ENCODE measurements around the gene PTPRF.

The PTPRF gene

GRCh38 chr1:43582162-43582566 lies 51.5 kb downstream of the PTPRF start:
- no peaks in the 10 kb centered on the region for H3K36me3 Mint-ChIP-seq
- DNase-seq (ENCODE audit: low spot score in 2 of 2) (no peak), ATAC-seq (ENCODE audit: low read depth) (no peak)
- H3K4me1 Mint-ChIP-seq = no peaks in the 10 kb centered on the region
- no peak overlapping the region for H3K27ac Mint-ChIP-seq
- no peaks in the 10 kb centered on the region for H3K27me3 Mint-ChIP-seq
- H3K4me3 Mint-ChIP-seq = no peak overlapping the region
- no peaks in the 10 kb centered on the region for H3K9me3 Mint-ChIP-seq

GRCh38 chr1:43583058-43583457 lies 52.4 kb downstream of the PTPRF start:
- ATAC-seq (ENCODE audit: low read depth) (no peak), DNase-seq (ENCODE audit: low spot score in 2 of 2) (no peak)
- H3K27ac Mint-ChIP-seq = no peak overlapping the region
- H3K4me1 Mint-ChIP-seq = no peaks in the 10 kb centered on the region
- no peaks in the 10 kb centered on the region for H3K9me3 Mint-ChIP-seq
- no peaks in the 10 kb centered on the region for H3K36me3 Mint-ChIP-seq
- H3K27me3 Mint-ChIP-seq = no peaks in the 10 kb centered on the region
- H3K4me3 Mint-ChIP-seq = no peak overlapping the region

GRCh38 chr1:43584204-43584603 lies 53.5 kb downstream of the PTPRF start:
- Mint-ChIP-seq H3K9me3 (no peaks in the 10 kb centered on the region), H3K4me3 (no peak overlapping the region), H3K27me3 (no peaks in the 10 kb centered on the region), H3K4me1 (no peaks in the 10 kb centered on the region), H3K27ac (no peak overlapping the region), H3K36me3 (no peaks in the 10 kb centered on the region)
- no peak for ATAC-seq (ENCODE audit: low read depth)
- no peak for DNase-seq (ENCODE audit: low spot score in 2 of 2)

- no peak for ATAC-seq (ENCODE audit: low read depth)
- Mint-ChIP-seq H3K36me3 (no peaks in the 10 kb centered on the region), H3K9me3 (no peaks in the 10 kb centered on the region), H3K4me3 (no peak overlapping the region), H3K27ac (no peak overlapping the region), H3K27me3 (no peaks in the 10 kb centered on the region), H3K4me1 (no peaks in the 10 kb centered on the region)
- no peak for DNase-seq (ENCODE audit: low spot score in 2 of 2)
These were observed 54.9 kb downstream of the PTPRF start for GRCh38 chr1:43585557-43585956.

- ATAC-seq (ENCODE audit: low read depth) (no peak), DNase-seq (ENCODE audit: low spot score in 2 of 2) (no peak)
- no peaks in the 10 kb centered on the region for H3K36me3 Mint-ChIP-seq
- no peaks in the 10 kb centered on the region for H3K4me1 Mint-ChIP-seq
- H3K27ac Mint-ChIP-seq = no peak overlapping the region
- no peaks in the 10 kb centered on the region for H3K27me3 Mint-ChIP-seq
- H3K9me3 Mint-ChIP-seq = no peaks in the 10 kb centered on the region
- no peak overlapping the region for H3K4me3 Mint-ChIP-seq
These were observed 55.6 kb downstream of the PTPRF start for GRCh38 chr1:43586136-43586731.

- DNase-seq (ENCODE audit: low spot score in 2 of 2) (no peak), ATAC-seq (ENCODE audit: low read depth) (no peak)
- Mint-ChIP-seq H3K36me3 (no peaks in the 10 kb centered on the region), H3K27ac (no peak overlapping the region), H3K27me3 (no peaks in the 10 kb centered on the region), H3K9me3 (no peaks in the 10 kb centered on the region), H3K4me1 (no peaks in the 10 kb centered on the region), H3K4me3 (no peak overlapping the region)
These were observed 56.3 kb downstream of the PTPRF start for GRCh38 chr1:43587001-43587400.

GRCh38 chr1:43587594-43587993 lies 56.9 kb downstream of the PTPRF start:
- Mint-ChIP-seq H3K4me3 (no peak overlapping the region), H3K36me3 (no peaks in the 10 kb centered on the region), H3K27me3 (no peaks in the 10 kb centered on the region), H3K4me1 (no peaks in the 10 kb centered on the region), H3K27ac (no peak overlapping the region), H3K9me3 (no peaks in the 10 kb centered on the region)
- ATAC-seq (ENCODE audit: low read depth) = no peak
- DNase-seq (ENCODE audit: low spot score in 2 of 2) = no peak

- Mint-ChIP-seq H3K4me3 (no peak overlapping the region), H3K27ac (no peak overlapping the region), H3K4me1 (no peaks in the 10 kb centered on the region), H3K36me3 (no peaks in the 10 kb centered on the region), H3K27me3 (peaks cover 4% of the 10 kb centered on the region), H3K9me3 (no peaks in the 10 kb centered on the region)
- no peak for ATAC-seq (ENCODE audit: low read depth)
- DNase-seq (ENCODE audit: low spot score in 2 of 2) = no peak
These were observed 57.9 kb downstream of the PTPRF start for GRCh38 chr1:43588592-43588991.

GRCh38 chr1:43590388-43590925 lies 59.8 kb downstream of the PTPRF start:
- ATAC-seq (ENCODE audit: low read depth) (no peak), DNase-seq (ENCODE audit: low spot score in 2 of 2) (no peak)
- Mint-ChIP-seq H3K9me3 (no peaks in the 10 kb centered on the region), H3K27ac (no peak overlapping the region), H3K4me3 (no peak overlapping the region), H3K27me3 (peaks cover 5% of the 10 kb centered on the region), H3K4me1 (no peaks in the 10 kb centered on the region), H3K36me3 (no peaks in the 10 kb centered on the region)

- H3K4me3 Mint-ChIP-seq = no peak overlapping the region
- ATAC-seq (ENCODE audit: low read depth) (no peak), DNase-seq (ENCODE audit: low spot score in 2 of 2) (no peak)
- H3K36me3 Mint-ChIP-seq = no peaks in the 10 kb centered on the region
- no peaks in the 10 kb centered on the region for H3K4me1 Mint-ChIP-seq
- H3K27me3 Mint-ChIP-seq = peaks cover 7% of the 10 kb centered on the region
- H3K9me3 Mint-ChIP-seq = no peaks in the 10 kb centered on the region
- no peak overlapping the region for H3K27ac Mint-ChIP-seq
These were observed 60.5 kb downstream of the PTPRF start for GRCh38 chr1:43591181-43591580.

- Mint-ChIP-seq H3K4me1 (no peaks in the 10 kb centered on the region), H3K36me3 (no peaks in the 10 kb centered on the region), H3K27ac (no peak overlapping the region), H3K27me3 (peaks cover 7% of the 10 kb centered on the region), H3K4me3 (no peak overlapping the region), H3K9me3 (no peaks in the 10 kb centered on the region)
- DNase-seq (ENCODE audit: low spot score in 2 of 2) = no peak
- ATAC-seq (ENCODE audit: low read depth) = no peak
These were observed 61.5 kb downstream of the PTPRF start for GRCh38 chr1:43592051-43592665.

- Mint-ChIP-seq H3K4me1 (no peaks in the 10 kb centered on the region), H3K27me3 (peaks cover 7% of the 10 kb centered on the region), H3K36me3 (no peaks in the 10 kb centered on the region), H3K9me3 (no peaks in the 10 kb centered on the region), H3K27ac (no peak overlapping the region), H3K4me3 (no peak overlapping the region)
- no peak for DNase-seq (ENCODE audit: low spot score in 2 of 2)
- no peak for ATAC-seq (ENCODE audit: low read depth)
These were observed 62.4 kb downstream of the PTPRF start for GRCh38 chr1:43592974-43593683.

- H3K36me3 Mint-ChIP-seq = no peaks in the 10 kb centered on the region
- H3K27ac Mint-ChIP-seq = no peak overlapping the region
These were observed 65.9 kb downstream of the PTPRF start for GRCh38 chr1:43596579-43596978.

GRCh38 chr1:43597028-43597427 lies 66.3 kb downstream of the PTPRF start:
- ATAC-seq (ENCODE audit: low read depth) (no peak), DNase-seq (ENCODE audit: low spot score in 2 of 2) (no peak)
- no peaks in the 10 kb centered on the region for H3K36me3 Mint-ChIP-seq
- H3K27ac Mint-ChIP-seq = no peak overlapping the region
- no peaks in the 10 kb centered on the region for H3K4me1 Mint-ChIP-seq
- no peak overlapping the region for H3K4me3 Mint-ChIP-seq
- H3K27me3 Mint-ChIP-seq = peaks cover 10% of the 10 kb centered on the region
- no peaks in the 10 kb centered on the region for H3K9me3 Mint-ChIP-seq

More at GRCh38 chr1:43596579-43596978, 65.9 kb downstream of the PTPRF start:
- H3K4me3 Mint-ChIP-seq = no peak overlapping the region
- no peaks in the 10 kb centered on the region for H3K9me3 Mint-ChIP-seq
- ATAC-seq (ENCODE audit: low read depth) (no peak), DNase-seq (ENCODE audit: low spot score in 2 of 2) (no peak)
- H3K4me1 Mint-ChIP-seq = no peaks in the 10 kb centered on the region
- peaks cover 10% of the 10 kb centered on the region for H3K27me3 Mint-ChIP-seq
